K562 (cell line): Measurements from ENCODE around the gene NTPCR.

Source experiments
- ZNF239 ChIP-seq: fragments of 250-450 bp; sonication (Bioruptor Pico); IDR thresholded peaks from 2 replicates; pipeline ENCODE4 v1.4.0; 2020; ENCODE audit warnings: mild to moderate bottlenecking
- TF ChIP-seq, protein P1 (sequence below), 3 experiments: IDR thresholded peaks in 2 of 3; conservative IDR thresholded peaks in 1 of 3; 2 replicates each; pipeline ENCODE4 v1.5.1; 2011 to 2012; ENCODE audit warnings: low read length in 3 of 3, mild to moderate bottlenecking in 3 of 3, control low read depth in 2 of 3, improper control_type of control experiment in 1 of 3, inconsistent platforms in 1 of 3, low read depth in 1 of 3, mixed read lengths in 1 of 3, moderate library complexity in 1 of 3; ENCODE audit not compliant: insufficient read depth in 2 of 3

DNA sequence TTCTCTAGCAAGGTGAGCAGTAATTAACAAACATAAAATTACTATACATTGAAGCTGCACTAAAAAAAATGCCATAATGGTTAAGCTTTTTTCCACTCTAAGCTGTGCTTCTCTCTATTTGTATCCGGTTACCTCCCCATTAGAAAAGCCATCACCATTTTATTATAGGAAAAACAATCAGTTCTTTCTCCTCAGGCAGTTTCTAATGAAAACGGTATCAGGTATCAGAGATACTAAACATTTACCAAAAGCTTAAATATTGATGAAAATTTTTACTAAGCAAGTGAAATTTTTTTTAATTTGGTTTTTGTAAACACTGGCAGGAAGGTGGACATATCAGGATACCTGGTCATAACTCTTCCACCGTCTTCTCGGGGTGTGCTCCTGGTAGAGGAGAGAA is 14.2 kb downstream of the NTPCR start:
- TF ChIP-seq, protein P1, sequence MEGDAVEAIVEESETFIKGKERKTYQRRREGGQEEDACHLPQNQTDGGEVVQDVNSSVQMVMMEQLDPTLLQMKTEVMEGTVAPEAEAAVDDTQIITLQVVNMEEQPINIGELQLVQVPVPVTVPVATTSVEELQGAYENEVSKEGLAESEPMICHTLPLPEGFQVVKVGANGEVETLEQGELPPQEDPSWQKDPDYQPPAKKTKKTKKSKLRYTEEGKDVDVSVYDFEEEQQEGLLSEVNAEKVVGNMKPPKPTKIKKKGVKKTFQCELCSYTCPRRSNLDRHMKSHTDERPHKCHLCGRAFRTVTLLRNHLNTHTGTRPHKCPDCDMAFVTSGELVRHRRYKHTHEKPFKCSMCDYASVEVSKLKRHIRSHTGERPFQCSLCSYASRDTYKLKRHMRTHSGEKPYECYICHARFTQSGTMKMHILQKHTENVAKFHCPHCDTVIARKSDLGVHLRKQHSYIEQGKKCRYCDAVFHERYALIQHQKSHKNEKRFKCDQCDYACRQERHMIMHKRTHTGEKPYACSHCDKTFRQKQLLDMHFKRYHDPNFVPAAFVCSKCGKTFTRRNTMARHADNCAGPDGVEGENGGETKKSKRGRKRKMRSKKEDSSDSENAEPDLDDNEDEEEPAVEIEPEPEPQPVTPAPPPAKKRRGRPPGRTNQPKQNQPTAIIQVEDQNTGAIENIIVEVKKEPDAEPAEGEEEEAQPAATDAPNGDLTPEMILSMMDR (IDR thresholded peaks at IDR 0.05 in 2 of 3, conservative IDR thresholded peaks at IDR 0.05 in 1 of 3; ENCODE audit: insufficient read depth in 2 of 3, low read depth in 1 of 3, low read length in 3 of 3) = no peak
- no peak for TF ChIP-seq ZNF239 (CRISPR knock-in tag)
